ENCODE data around the gene SLC2A4. TPM values are rescaled to one million over a fixed set of nuclear protein-coding genes. Genes with fewer than 3 reads are reported as not detected.

Gene SLC2A4
- total RNA-seq, 1 donor from 2014 or later: 0.42 TPM

DNA sequence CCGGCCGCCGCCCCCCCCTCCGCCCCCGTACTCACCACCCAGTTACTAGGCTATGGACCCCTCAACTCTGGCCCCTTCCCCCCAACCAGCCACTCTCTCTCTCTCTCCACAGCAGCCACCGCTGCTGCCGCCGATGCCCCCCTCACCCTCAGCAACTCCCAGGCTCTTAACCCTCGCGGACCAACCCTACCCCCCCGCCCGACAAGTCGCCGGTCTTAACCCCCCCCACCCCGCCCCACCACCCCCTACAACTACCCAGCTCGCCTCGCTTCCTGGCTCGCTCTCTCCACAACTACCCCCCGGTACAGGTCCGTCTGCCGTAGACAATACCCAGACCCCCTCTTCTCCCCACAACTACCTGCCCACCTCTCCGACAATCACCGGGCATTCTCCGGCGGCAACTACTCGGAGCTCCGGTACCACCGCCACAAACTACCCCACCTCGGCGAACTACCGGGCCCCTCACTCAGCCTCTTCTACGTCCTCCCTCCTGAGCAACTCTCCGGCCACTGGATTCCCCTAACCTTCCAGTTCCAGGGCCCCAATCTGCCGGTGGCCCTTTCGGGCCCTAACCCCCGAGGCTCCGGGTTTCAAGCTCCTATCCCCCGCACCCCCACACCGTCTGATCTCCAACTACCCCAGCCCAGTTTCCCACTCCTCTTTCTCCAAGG, 43.0 kb upstream of the SLC2A4 start:
- peaks cover 27% of the 10 kb centered on the region for H3K4me1 Mint-ChIP-seq (ENCODE audit: low read depth, unreplicated experiment)
- TF ChIP-seq, protein P1, sequence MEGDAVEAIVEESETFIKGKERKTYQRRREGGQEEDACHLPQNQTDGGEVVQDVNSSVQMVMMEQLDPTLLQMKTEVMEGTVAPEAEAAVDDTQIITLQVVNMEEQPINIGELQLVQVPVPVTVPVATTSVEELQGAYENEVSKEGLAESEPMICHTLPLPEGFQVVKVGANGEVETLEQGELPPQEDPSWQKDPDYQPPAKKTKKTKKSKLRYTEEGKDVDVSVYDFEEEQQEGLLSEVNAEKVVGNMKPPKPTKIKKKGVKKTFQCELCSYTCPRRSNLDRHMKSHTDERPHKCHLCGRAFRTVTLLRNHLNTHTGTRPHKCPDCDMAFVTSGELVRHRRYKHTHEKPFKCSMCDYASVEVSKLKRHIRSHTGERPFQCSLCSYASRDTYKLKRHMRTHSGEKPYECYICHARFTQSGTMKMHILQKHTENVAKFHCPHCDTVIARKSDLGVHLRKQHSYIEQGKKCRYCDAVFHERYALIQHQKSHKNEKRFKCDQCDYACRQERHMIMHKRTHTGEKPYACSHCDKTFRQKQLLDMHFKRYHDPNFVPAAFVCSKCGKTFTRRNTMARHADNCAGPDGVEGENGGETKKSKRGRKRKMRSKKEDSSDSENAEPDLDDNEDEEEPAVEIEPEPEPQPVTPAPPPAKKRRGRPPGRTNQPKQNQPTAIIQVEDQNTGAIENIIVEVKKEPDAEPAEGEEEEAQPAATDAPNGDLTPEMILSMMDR (IDR thresholded peaks at IDR 0.05; ENCODE audit: partially characterized antibody, unreplicated experiment): no peak
- peaks cover 46% of the 10 kb centered on the region for H3K27me3 Mint-ChIP-seq (ENCODE audit: unreplicated experiment)
- H3K4me3 Mint-ChIP-seq (ENCODE audit: unreplicated experiment): peak overlapping the region; percentile 93
- H3K27ac Mint-ChIP-seq (ENCODE audit: unreplicated experiment): peak overlapping the region; percentile 89
- H3K36me3 Mint-ChIP-seq (ENCODE audit: unreplicated experiment): peaks cover 15% of the 10 kb centered on the region
- H3K9me3 Mint-ChIP-seq (ENCODE audit: unreplicated experiment): peaks cover 43% of the 10 kb centered on the region
- DNase-seq: no peak

DNA sequence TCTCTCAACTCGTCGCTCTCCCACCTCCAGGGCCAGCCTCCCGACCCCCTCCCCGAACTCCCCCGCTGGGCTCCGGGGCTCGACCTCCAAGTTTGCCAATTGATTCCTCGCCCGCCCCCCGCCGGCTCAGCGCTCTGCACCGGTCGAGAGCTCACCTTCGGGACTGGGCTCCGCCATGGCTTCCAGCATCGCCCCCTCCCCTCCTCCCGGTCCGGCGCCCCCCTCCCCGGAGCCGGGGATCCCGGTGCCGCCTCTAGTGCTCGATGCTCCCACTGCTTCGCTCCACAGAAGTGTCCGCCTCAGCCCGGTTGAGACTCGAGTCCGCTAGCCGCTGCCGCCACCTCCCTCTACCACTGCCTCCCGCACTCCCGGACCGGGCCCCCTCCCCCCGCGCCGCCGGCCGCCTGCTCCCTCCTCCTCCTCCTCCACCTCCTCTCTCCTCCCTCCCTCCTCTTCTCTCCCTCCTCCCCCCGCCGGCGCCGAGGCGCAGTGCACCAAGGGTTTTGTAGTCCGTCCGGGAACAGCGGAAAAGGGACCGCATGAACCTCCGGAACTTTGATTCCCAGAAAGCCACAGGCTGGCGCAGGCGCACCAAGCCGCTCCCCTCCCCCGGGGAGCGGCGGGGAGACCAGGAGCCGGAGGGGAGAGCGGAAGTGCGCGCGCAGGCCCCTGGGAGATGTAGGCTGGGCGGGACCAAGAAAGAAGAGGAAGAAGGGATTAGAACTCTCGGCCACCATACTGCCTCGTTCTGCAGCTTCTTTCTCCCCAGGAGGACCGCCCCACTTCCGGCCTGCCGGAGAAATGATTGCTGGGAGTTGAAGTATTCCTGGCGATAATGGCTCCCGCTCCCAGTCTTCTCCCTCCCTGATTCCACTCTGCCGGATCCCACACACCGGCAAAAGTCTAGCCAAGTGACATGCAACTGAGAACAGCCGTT, 42.2 kb upstream of the SLC2A4 start, which contains the start of gene PHF23:
PHF23 (minus strand) TSS at position 367 of the 937 bp plus-strand sequence; CDS start at position 189, 178 bp downstream.
- H3K4me3 Mint-ChIP-seq (ENCODE audit: unreplicated experiment): peak within 1 kb of the TSS; percentile 99

DNA sequence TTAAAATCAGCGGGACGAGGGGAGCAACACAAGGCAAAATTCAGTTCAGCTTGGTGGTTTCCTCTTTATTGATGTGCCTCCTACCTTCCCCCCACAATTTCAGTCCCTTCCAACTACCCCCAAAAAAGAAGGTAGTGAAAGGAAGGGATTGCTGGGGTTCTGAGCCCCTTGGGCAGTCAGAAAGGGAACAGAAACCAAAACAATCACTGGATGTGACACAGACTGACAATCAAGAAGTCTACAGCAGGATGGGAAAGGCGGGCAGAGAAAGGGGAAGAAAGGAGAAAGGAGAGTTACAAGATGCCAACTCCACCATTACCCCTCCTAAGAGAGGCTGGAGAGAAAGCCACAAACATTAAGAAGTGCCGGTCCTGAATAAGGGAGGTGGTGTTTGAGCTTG, 41.1 kb upstream of the SLC2A4 start:
- H3K4me3 Mint-ChIP-seq (ENCODE audit: unreplicated experiment): peak overlapping the region; percentile 99
- no peak for DNase-seq
- H3K27ac Mint-ChIP-seq (ENCODE audit: unreplicated experiment): peak overlapping the region; percentile 100
- H3K27me3 Mint-ChIP-seq (ENCODE audit: unreplicated experiment): peaks cover 36% of the 10 kb centered on the region
- H3K9me3 Mint-ChIP-seq (ENCODE audit: unreplicated experiment): peaks cover 39% of the 10 kb centered on the region
- peaks cover 23% of the 10 kb centered on the region for H3K4me1 Mint-ChIP-seq (ENCODE audit: low read depth, unreplicated experiment)
- H3K36me3 Mint-ChIP-seq (ENCODE audit: unreplicated experiment): peaks cover 15% of the 10 kb centered on the region
- TF ChIP-seq, protein P1 (IDR thresholded peaks at IDR 0.05; ENCODE audit: partially characterized antibody, unreplicated experiment): no peak

More for the DNA sequence above, 42.2 kb upstream of the SLC2A4 start, which contains the start of gene PHF23:
- H3K4me1 Mint-ChIP-seq (ENCODE audit: low read depth, unreplicated experiment): peaks cover 29% of the 10 kb centered on the region
- peaks cover 15% of the 10 kb centered on the region for H3K36me3 Mint-ChIP-seq (ENCODE audit: unreplicated experiment)
- peak; percentile 98 for DNase-seq
- H3K27ac Mint-ChIP-seq (ENCODE audit: unreplicated experiment): peak within 1 kb of the TSS; percentile 100
- H3K27me3 Mint-ChIP-seq (ENCODE audit: unreplicated experiment): peaks cover 42% of the 10 kb centered on the region
- peaks cover 40% of the 10 kb centered on the region for H3K9me3 Mint-ChIP-seq (ENCODE audit: unreplicated experiment)
- TF ChIP-seq, protein P1 (IDR thresholded peaks at IDR 0.05; ENCODE audit: partially characterized antibody, unreplicated experiment): no peak

DNA sequence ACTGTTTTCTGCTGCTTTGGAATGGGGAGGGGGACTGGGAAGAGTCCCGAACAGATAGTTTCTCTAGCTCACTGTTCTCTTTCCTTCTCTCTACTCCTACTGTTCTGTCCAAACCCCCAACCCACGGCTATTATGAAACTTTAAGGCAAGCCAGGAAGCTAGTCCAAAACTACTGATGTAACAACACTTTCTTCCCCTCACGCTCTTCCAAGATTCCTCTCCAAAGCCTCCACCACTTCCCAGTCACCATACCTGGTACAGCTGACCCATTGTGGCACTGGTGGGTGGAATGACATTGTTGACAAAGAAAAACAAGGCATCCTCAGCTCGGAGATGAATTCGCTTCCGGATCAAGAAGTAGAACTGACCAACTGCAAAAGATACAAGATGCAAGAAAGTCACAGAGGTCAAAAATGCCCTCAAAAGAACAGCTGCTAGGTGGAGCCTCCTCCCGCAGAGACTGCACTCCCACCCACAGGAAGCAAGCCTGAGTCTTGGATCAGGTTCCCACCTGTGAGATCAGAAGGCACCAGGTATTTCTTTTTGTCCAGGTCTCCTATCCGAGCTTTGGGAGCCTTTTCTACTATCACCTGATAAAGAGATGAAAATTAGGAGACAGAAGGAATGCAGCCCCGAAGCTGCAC, 40.3 kb upstream of the SLC2A4 start:
- peak overlapping the region; percentile 99 for H3K4me3 Mint-ChIP-seq (ENCODE audit: unreplicated experiment)
- H3K36me3 Mint-ChIP-seq (ENCODE audit: unreplicated experiment): peaks cover 17% of the 10 kb centered on the region
- peak overlapping the region; percentile 100 for H3K27ac Mint-ChIP-seq (ENCODE audit: unreplicated experiment)
- no peak for DNase-seq
- TF ChIP-seq, protein P1 (IDR thresholded peaks at IDR 0.05; ENCODE audit: partially characterized antibody, unreplicated experiment): no peak
- H3K4me1 Mint-ChIP-seq (ENCODE audit: low read depth, unreplicated experiment): peaks cover 29% of the 10 kb centered on the region
- peaks cover 36% of the 10 kb centered on the region for H3K9me3 Mint-ChIP-seq (ENCODE audit: unreplicated experiment)
- H3K27me3 Mint-ChIP-seq (ENCODE audit: unreplicated experiment): peaks cover 38% of the 10 kb centered on the region

Measured in glutamatergic neuron (in vitro differentiated cells).